NT2/D1 (cell line): Measurements from ENCODE around the gene MC1R.
"Not testable (repeated sequence)": the region's sequence is repeated elsewhere in the genome, so short reads cannot be mapped to it uniquely, and the experiment has no call there.

Experiments used
- SUZ12 ChIP-seq: IDR thresholded peaks from 2 replicates; pipeline ENCODE4 v1.6.1; 2011; ENCODE audit not compliant: insufficient read length, insufficient read depth; ENCODE audit errors: extremely low read depth
- ZNF274 ChIP-seq: IDR thresholded peaks from 2 replicates; pipeline ENCODE4 v1.6.1; 2011; ENCODE audit warnings: mild to moderate bottlenecking, low read depth, low read length

DNA sequence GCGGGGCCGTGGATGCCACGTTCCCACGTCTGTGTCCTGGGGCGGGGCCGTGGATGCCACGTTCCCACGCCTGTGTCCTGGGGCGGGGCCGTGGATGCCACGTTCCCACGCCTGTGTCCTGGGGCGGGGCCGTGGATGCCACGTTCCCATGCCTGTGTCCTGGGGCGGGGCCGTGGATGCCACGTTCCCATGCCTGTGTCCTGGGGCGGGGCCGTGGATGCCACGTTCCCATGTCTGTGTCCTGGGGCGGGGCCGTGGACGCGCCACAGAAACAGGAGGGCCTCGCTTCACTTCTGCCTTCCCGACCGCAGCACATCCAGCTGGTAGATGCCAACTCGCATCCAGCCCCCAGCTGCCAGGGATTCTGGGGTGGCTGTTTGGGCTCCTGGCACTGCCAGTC, 15.4 kb downstream of the MC1R start:
- not testable (repeated sequence) for TF ChIP-seq ZNF274, SUZ12
